ENCODE measurements around the gene POU5F1. TPM values are rescaled to one million over a fixed set of nuclear protein-coding genes. Genes with fewer than 3 reads are reported as not detected.
A peak's percentile ranks its signal among the peaks of the same experiment; 100 is the strongest.

Gene POU5F1
- total and polyA plus RNA-seq, 7 donors: 0.22 to 0.89 (median 0.31) TPM; not detected in 1

- Histone ChIP-seq H3K9me3 (no peaks in the 10 kb centered on the region), H3K4me3 (no peak overlapping the region), H3K27me3 (ENCODE audit: insufficient read depth in 3 of 3, low read length in 2 of 3) (no peaks in the 10 kb centered on the region), H3K27ac (no peak overlapping the region), H3K36me3 (ENCODE audit: insufficient read depth in 1 of 2, low read depth in 1 of 2) (peaks cover 0 to 44% of the 10 kb centered on the region in 2 donors), H3K4me1 (peaks cover 5% of the 10 kb centered on the region)
- intact Hi-C loops (cut with DNase I): no loop called here
- 83 to 92% (median 91%) methylated on average over 15 of the region's 15 CpGs for WGBS, 3 donors
- no peak for TF ChIP-seq CTCF (IDR thresholded peaks at IDR 0.05)
- ATAC-seq (no peak), DNase-seq (no peak)
Observed at GRCh38 chr6:31154436-31154835, 16.0 kb downstream of the POU5F1 start.

- Histone ChIP-seq H3K27ac (no peak overlapping the region), H3K27me3 (ENCODE audit: insufficient read depth in 3 of 3, low read length in 2 of 3) (no peaks in the 10 kb centered on the region), H3K9me3 (no peaks in the 10 kb centered on the region), H3K4me1 (no peaks in the 10 kb centered on the region), H3K36me3 (ENCODE audit: insufficient read depth in 1 of 2, low read depth in 1 of 2) (peaks cover 0 to 51% of the 10 kb centered on the region in 2 donors), H3K4me3 (no peak overlapping the region)
- WGBS, 3 donors: 83 to 87% (median 87%) methylated on average over 7 of the region's 7 CpGs
- DNase-seq (peak in 1 of 2 donors; percentile 36), ATAC-seq (no peak)
- no peak for TF ChIP-seq CTCF (IDR thresholded peaks at IDR 0.05)
- intact Hi-C loops (cut with DNase I): no loop called here
Observed at GRCh38 chr6:31152781-31153180, 17.7 kb downstream of the POU5F1 start.

- peak in 1 of 2 donors; percentile 29 for DNase-seq
- Histone ChIP-seq H3K27me3 (ENCODE audit: insufficient read depth in 3 of 3, low read length in 2 of 3) (no peaks in the 10 kb centered on the region), H3K4me3 (no peak overlapping the region), H3K27ac (no peak overlapping the region), H3K9me3 (no peaks in the 10 kb centered on the region), H3K4me1 (no peaks in the 10 kb centered on the region), H3K36me3 (ENCODE audit: insufficient read depth in 1 of 2, low read depth in 1 of 2) (peaks cover 0 to 56% of the 10 kb centered on the region in 2 donors)
- ATAC-seq: no peak
- WGBS, 3 donors: 87 to 90% (median 89%) methylated on average over 6 of the region's 6 CpGs
- no peak for TF ChIP-seq CTCF (IDR thresholded peaks at IDR 0.05)
- intact Hi-C loops (cut with DNase I): no loop called here
Observed at GRCh38 chr6:31149827-31150447, 20.5 kb downstream of the POU5F1 start.

GRCh38 chr6:31145386-31145785 is 25.1 kb downstream of the POU5F1 start:
- no peak overlapping the region for H3K27ac ChIP-seq
- ATAC-seq: no peak
- no peak overlapping the region for H3K4me3 ChIP-seq
- intact Hi-C loops (cut with DNase I): no loop called here
- no peaks in the 10 kb centered on the region for H3K4me1 ChIP-seq
- no peaks in the 10 kb centered on the region for H3K9me3 ChIP-seq
- WGBS, 3 donors: 92 to 96% (median 94%) methylated on average over 10 of the region's 10 CpGs
- TF ChIP-seq CTCF (IDR thresholded peaks at IDR 0.05): no peak
- peak in 1 of 2 donors; percentile 29 for DNase-seq
- H3K27me3 ChIP-seq (ENCODE audit: insufficient read depth in 3 of 3, low read length in 2 of 3): no peaks in the 10 kb centered on the region
- peaks cover 0 to 65% of the 10 kb centered on the region in 2 donors for H3K36me3 ChIP-seq (ENCODE audit: insufficient read depth in 1 of 2, low read depth in 1 of 2)

GRCh38 chr6:31144970-31145340 is 25.5 kb downstream of the POU5F1 start:
- Histone ChIP-seq H3K27me3 (ENCODE audit: insufficient read depth in 3 of 3, low read length in 2 of 3) (no peaks in the 10 kb centered on the region), H3K36me3 (ENCODE audit: insufficient read depth in 1 of 2, low read depth in 1 of 2) (peaks cover 0 to 61% of the 10 kb centered on the region in 2 donors), H3K4me3 (no peak overlapping the region), H3K4me1 (no peaks in the 10 kb centered on the region), H3K27ac (no peak overlapping the region), H3K9me3 (no peaks in the 10 kb centered on the region)
- intact Hi-C loops (cut with DNase I): no loop called here
- WGBS, 3 donors: 62 to 82% (median 65%) methylated on average over 9 to 11 of the region's 11 CpGs
- DNase-seq: peak in 1 of 2 donors; percentile 35
- TF ChIP-seq CTCF (IDR thresholded peaks at IDR 0.05): no peak
- no peak for ATAC-seq
